ENCODE measurements around the gene HNRNPA2B1. TPM values are rescaled to one million over a fixed set of nuclear protein-coding genes. Genes with fewer than 3 reads are reported as not detected.

Gene HNRNPA2B1
- total and polyA plus RNA-seq, 2 of the 4 experiments (the other 2 are of a cell fraction), result 49.3 to 515 TPM

DNA sequence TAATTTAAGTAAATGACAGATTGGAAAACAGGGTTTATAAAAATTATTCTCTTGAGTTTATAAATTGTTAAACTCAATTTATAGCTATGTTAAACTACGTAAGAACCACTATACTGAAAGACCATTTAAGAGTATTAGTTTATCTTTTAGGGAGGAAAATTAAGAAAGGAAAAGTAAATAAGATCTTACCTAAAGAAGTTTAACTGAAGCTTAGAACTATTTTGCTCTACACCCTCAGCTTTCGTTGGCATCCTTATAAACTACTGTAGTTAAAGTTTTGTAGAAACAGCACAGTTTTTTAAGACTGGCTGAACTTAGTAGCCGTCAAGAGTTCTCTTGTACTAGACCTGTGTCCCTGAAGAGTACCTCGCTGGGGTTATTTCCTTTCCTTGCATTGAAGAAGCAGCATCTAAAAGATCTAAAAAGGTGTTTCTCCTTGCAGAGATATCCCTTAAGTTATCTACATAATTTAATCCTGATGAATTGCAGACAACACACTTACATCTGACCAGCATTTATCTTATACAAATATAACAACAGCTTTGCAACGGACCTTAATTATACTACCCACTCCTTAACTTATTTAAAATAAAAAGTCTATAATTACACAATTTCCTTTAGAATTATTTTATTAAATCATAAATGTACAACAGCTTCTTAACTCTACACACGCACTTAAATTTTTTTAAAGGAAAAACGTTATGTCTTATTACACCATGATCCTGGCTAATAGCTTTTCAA is 9.1 kb downstream of the HNRNPA2B1 start (continued):
- no peak for TF ChIP-seq BHLHE40 (IDR thresholded peaks at IDR 0.05; ENCODE audit: low read depth, low read length)

- Histone ChIP-seq H4K20me1 (ENCODE audit: insufficient read depth, low read length) (peaks cover 78% of the 10 kb centered on the region), H3K9me1 (ENCODE audit: insufficient read depth, low read length) (no peaks in the 10 kb centered on the region), H3K56ac (ENCODE audit: extremely low read depth, insufficient read depth, low read length) (no peak overlapping the region), H2AK9ac (replicated peaks; ENCODE audit: low read depth, low read length, poor library complexity) (no peak overlapping the region), H3K4me2 (ENCODE audit: low read depth, low read length) (no peak overlapping the region), H3K4me3 (ENCODE audit: insufficient read depth, low read depth, low read length) (no peak overlapping the region), H3K9me3 (ENCODE audit: control insufficient read depth, insufficient read depth, low read length) (no peaks in the 10 kb centered on the region), H2AK5ac (ENCODE audit: low read depth, low read length) (no peak overlapping the region), H3K9ac (ENCODE audit: low read depth, low read length) (no peak overlapping the region), H3K4ac (ENCODE audit: low read depth, low read length) (no peak overlapping the region), H3K14ac (replicated peaks; ENCODE audit: low read depth, low read length) (no peak overlapping the region), H2AFZ (replicated peaks; ENCODE audit: low read length, poor library complexity) (no peak overlapping the region), H3K18ac (ENCODE audit: low read depth, low read length) (no peak overlapping the region), H2BK120ac (ENCODE audit: low read depth, low read length) (no peak overlapping the region), H2BK15ac (ENCODE audit: low read depth, low read length) (no peak overlapping the region), H2BK5ac (ENCODE audit: low read depth, low read length, poor library complexity, severe bottlenecking) (no peak overlapping the region), H2BK20ac (ENCODE audit: low read depth, low read length) (no peak overlapping the region), H4K91ac (ENCODE audit: insufficient read depth, low read depth, low read length) (no peak overlapping the region), H3K79me1 (ENCODE audit: low read depth in 1 of 2, low read length in 2 of 2) (peaks cover 38 to 66% of the 10 kb centered on the region in 2 experiments), H4K5ac (ENCODE audit: low read depth, low read length) (no peak overlapping the region), H3K23ac (ENCODE audit: low read depth, low read length) (no peak overlapping the region), H4K8ac (ENCODE audit: low read depth in 2 of 2, low read length in 2 of 2) (no peak overlapping the region), H3K27me3 (ENCODE audit: control insufficient read depth, insufficient read depth, low read length) (no peaks in the 10 kb centered on the region), H3K36me3 (ENCODE audit: control insufficient read depth, insufficient read depth, low read length) (peaks cover 47% of the 10 kb centered on the region), H3K27ac (ENCODE audit: insufficient read depth, low read length) (no peak overlapping the region), H3K4me1 (ENCODE audit: control insufficient read depth, insufficient read depth, low read length) (peaks cover 3% of the 10 kb centered on the region)
- no peak for TF ChIP-seq CEBPB (IDR thresholded peaks at IDR 0.05; ENCODE audit: low read depth, low read length)
- TF ChIP-seq, protein P1, sequence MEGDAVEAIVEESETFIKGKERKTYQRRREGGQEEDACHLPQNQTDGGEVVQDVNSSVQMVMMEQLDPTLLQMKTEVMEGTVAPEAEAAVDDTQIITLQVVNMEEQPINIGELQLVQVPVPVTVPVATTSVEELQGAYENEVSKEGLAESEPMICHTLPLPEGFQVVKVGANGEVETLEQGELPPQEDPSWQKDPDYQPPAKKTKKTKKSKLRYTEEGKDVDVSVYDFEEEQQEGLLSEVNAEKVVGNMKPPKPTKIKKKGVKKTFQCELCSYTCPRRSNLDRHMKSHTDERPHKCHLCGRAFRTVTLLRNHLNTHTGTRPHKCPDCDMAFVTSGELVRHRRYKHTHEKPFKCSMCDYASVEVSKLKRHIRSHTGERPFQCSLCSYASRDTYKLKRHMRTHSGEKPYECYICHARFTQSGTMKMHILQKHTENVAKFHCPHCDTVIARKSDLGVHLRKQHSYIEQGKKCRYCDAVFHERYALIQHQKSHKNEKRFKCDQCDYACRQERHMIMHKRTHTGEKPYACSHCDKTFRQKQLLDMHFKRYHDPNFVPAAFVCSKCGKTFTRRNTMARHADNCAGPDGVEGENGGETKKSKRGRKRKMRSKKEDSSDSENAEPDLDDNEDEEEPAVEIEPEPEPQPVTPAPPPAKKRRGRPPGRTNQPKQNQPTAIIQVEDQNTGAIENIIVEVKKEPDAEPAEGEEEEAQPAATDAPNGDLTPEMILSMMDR (conservative IDR thresholded peaks at IDR 0.05; ENCODE audit: low read depth, low read length), result no peak
- TF ChIP-seq FOS (IDR thresholded peaks at IDR 0.05; ENCODE audit: low read depth, low read length), result no peak
- ChIA-PET CTCF (no interaction called here), POLR2A (ENCODE audit: unreplicated experiment) (no interaction called here)
- dilution Hi-C loops (cut with HindIII; ENCODE audit: low sequenced_read_pairs, unreplicated experiment) (no loop called here), intact Hi-C loops (cut with micrococcal nuclease) (no loop called here), in situ Hi-C loops (cut with MboI; ENCODE audit: low sequenced_read_pairs) (loop anchor here (10.0 kb wide), 2 partner anchors 914 to 954 kb away; partner anchors contain the start of genes HOXA2, HOXA5 and HOXA6)
- ATAC-seq (ENCODE audit: low read depth) (no peak), DNase-seq (no peak)
- no CpG with 5 or more reads among the region's 1 CpG for WGBS, 2 experiments (ENCODE audit: extremely low coverage in 2 of 2, insufficient read length in 1 of 2)
- BruUV-seq (replicated peaks), result no TSS peak
These were observed 10.1 kb downstream of the HNRNPA2B1 start for GRCh38 chr7:26190417-26190869.

Measured in IMR-90 (cell line).